Activated naive CD4-positive, alpha-beta T cell treated with anti-CD3 and anti-CD28 coated beads for 36 hours (primary cell): ENCODE results near the gene APOL1. TPM values are rescaled to one million over a fixed set of nuclear protein-coding genes. Genes with fewer than 3 reads are reported as not detected.

Source experiments
- CTCF ChIA-PET: fragments of 350-600 bp; sonication (Branson Sonifier 250); formaldehyde crosslinking; loops from one replicate; lab custom pipeline; 2021; ENCODE audit warnings: antibody characterized with exemption; lab: Charles Lee
- DNase-seq: peaks from one replicate; pipeline ENCODE4 v3.0.0-alpha.2; 2020
- H3K27ac Mint-ChIP-seq: one replicate; pipeline ENCODE4 v1.8.0; 2021; ENCODE audit warnings: mild to moderate bottlenecking, mixed read lengths
- H3K27me3 Mint-ChIP-seq: one replicate; pipeline ENCODE4 v1.8.0; 2021; ENCODE audit warnings: low read depth, mixed read lengths
- H3K36me3 Mint-ChIP-seq: one replicate; pipeline ENCODE4 v1.8.0; 2021; ENCODE audit warnings: low read depth, mixed read lengths
- H3K4me1 Mint-ChIP-seq: one replicate; pipeline ENCODE4 v1.8.0; 2021; ENCODE audit warnings: low read depth, mixed read lengths
- H3K4me3 Mint-ChIP-seq: one replicate; pipeline ENCODE4 v1.8.0; 2021; ENCODE audit warnings: mild to moderate bottlenecking, moderate library complexity, mixed read lengths
- H3K9me3 Mint-ChIP-seq: one replicate; pipeline ENCODE4 v1.8.0; 2021; ENCODE audit warnings: mixed read lengths
- intact Hi-C: fragments of 100-400 bp; cut with micrococcal nuclease; formaldehyde crosslinking; loops from one replicate; pipeline ENCODE4 v1.15.1; 2023
- total RNA-seq, 2 experiments: library from RNA; stranded (reverse); gene quantifications; one replicate each; pipeline ENCODE4 v1.2.3, GENCODE V29; 2021

Gene APOL1
- total RNA-seq, 2 experiments from 2014 or later: 17.4 to 22.0 TPM

DNA sequence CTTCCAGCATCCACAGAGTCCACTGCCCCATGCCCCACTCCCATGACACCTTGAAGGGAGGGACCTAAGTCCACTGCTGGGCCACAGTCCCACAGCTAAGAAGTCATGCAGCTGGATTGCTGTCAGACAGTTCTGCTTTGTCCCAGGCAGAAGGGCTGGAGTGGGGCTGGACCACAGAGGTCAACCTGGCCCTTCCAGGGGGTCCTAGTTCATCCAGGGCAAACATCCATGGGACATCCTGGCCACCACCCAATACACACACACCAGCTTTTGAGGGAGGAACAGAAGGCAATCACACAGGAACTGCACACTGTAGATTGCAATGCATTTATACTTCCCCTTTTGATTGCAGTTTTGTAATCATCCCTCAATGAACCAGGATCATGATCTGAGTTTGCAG lies 40.0 kb upstream of the APOL1 start:
- no peak overlapping the region for H3K4me3 Mint-ChIP-seq
- peaks cover 13% of the 10 kb centered on the region for H3K27me3 Mint-ChIP-seq

DNA sequence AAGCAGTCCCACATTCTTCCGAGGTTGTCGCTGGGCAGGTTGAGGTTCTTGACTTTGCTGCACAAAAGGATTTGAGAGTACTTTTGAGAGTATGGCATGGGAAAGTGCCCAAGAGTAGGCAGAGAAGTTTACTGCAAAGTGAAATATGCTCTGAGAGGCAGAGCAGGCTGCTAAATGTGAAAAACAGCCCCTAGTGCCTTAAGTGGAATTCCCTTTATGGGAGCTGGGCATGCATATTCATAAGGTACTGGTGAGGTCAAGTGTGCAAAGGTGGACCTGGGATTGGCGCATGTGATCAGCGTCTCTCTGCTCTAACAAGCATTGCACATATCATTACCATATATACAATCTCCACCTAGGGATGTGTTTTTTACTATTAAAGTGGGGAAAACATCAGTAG lies 39.3 kb upstream of the APOL1 start:
- Mint-ChIP-seq H3K27me3 (peaks cover 13% of the 10 kb centered on the region), H3K9me3 (no peaks in the 10 kb centered on the region), H3K27ac (no peak overlapping the region), H3K4me1 (peaks cover 4% of the 10 kb centered on the region), H3K4me3 (no peak overlapping the region), H3K36me3 (peaks cover 3% of the 10 kb centered on the region)
- no peak for DNase-seq
- CTCF ChIA-PET: no interaction called here
- intact Hi-C loops: no loop called here

More for the DNA sequence above, 40.0 kb upstream of the APOL1 start:
- intact Hi-C loops: no loop called here
- Mint-ChIP-seq H3K36me3 (peaks cover 3% of the 10 kb centered on the region), H3K9me3 (no peaks in the 10 kb centered on the region), H3K4me1 (peaks cover 4% of the 10 kb centered on the region), H3K27ac (no peak overlapping the region)
- CTCF ChIA-PET: interaction anchor here (0.7 to 1.4 kb wide), 2 partner anchors 147 to 259 kb away, joined by 3 read pairs; no protein-coding TSS in a partner anchor
- no peak for DNase-seq

DNA sequence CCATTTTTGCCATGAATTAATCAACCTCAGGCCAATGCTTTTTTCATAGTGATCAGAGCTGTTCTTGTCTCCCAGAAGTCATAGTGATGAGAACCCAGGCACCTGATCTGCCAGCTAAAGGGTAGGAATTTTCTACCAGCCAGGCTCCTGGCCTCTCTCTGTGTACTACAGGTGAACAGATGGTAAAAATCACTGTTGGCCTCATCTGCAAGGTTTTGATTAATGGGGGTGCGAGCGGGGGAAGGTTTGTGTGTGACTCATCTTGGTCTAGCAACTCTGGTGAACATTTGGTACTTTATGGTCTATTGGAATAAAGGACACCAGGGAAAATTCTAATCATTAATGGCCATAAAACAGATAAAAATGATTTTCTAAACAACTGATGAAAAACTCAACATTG lies 37.0 kb upstream of the APOL1 start:
- intact Hi-C loops: no loop called here
- peaks cover 2% of the 10 kb centered on the region for H3K4me1 Mint-ChIP-seq
- no peak overlapping the region for H3K4me3 Mint-ChIP-seq
- H3K36me3 Mint-ChIP-seq: no peaks in the 10 kb centered on the region
- no peak overlapping the region for H3K27ac Mint-ChIP-seq
- no peak for DNase-seq
- H3K9me3 Mint-ChIP-seq: no peaks in the 10 kb centered on the region
- H3K27me3 Mint-ChIP-seq: peaks cover 9% of the 10 kb centered on the region
- CTCF ChIA-PET: interaction anchor here (0.9 to 1.1 kb wide), 2 partner anchors 36 to 92 kb away, joined by 3 to 5 read pairs; no protein-coding TSS in a partner anchor

DNA sequence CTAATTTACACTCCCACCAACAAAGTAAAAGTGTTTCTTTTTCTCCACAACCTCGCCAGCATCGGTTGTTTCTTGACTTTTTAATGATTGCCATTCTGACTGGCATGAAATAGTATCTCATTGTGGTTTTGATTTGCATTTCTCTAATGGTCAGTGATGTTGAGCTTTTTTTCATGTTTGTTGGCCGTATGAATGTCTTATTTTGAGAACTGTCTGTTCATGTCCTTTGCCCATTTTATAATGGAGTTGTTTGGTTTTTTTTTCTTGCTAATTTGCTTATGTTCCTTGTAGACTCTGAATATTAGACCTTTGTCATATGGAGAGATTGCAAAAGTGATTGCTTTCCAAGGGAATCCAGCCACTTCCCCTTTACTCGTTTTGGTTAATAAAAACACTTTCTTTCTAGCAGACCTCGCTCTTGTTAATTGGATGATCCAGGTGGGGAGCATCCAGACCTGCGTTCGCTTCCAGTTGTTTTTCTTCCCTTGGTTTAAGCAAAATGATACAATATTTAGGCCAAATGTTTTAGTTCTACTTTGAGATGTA lies 34.2 kb upstream of the APOL1 start:
- Mint-ChIP-seq H3K27me3 (peaks cover 7% of the 10 kb centered on the region), H3K27ac (no peak overlapping the region)
- CTCF ChIA-PET: interaction anchor here (1.8 kb wide), 1 partner anchor 24 kb away, joined by 4 read pairs; no protein-coding TSS in a partner anchor

DNA sequence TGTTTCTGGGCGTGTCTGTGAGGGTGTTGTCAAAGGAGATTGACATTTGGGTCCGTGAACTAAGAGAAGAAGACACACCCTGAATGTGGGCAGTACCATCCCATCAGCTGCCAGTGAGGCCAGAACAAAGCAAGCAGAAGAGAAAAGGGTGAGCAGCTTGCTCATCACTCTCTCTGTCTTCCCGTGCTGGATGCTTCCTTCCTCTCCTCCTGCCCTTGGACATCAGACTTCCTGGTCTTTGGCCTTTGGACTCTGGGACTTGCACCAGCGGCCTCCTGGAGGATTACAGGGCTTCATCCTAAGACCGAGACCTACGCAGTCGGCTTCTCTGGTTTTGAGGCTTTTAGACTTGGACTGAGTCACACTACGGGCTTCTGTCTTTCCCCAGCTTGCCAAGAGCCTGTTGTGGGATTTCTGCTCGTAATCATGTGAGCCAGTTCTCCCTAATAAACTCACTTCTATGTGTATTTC lies 32.4 kb upstream of the APOL1 start:
- Mint-ChIP-seq H3K9me3 (no peaks in the 10 kb centered on the region), H3K36me3 (no peaks in the 10 kb centered on the region), H3K27ac (no peak overlapping the region), H3K27me3 (peaks cover 4% of the 10 kb centered on the region), H3K4me3 (no peak overlapping the region), H3K4me1 (peaks cover 11% of the 10 kb centered on the region)
- CTCF ChIA-PET: interaction anchor here (1.0 to 1.2 kb wide), 2 partner anchors 26 to 44 kb away, joined by 3 to 4 read pairs; no protein-coding TSS in a partner anchor
- intact Hi-C loops: loop anchor here (2.0 kb wide), 1 partner anchor 26 kb away; no protein-coding TSS in a partner anchor
- DNase-seq: no peak

More for the DNA sequence above, 34.2 kb upstream of the APOL1 start:
- Mint-ChIP-seq H3K4me1 (peaks cover 6% of the 10 kb centered on the region), H3K9me3 (no peaks in the 10 kb centered on the region), H3K36me3 (no peaks in the 10 kb centered on the region), H3K4me3 (no peak overlapping the region)
- intact Hi-C loops: no loop called here
- DNase-seq: no peak

DNA sequence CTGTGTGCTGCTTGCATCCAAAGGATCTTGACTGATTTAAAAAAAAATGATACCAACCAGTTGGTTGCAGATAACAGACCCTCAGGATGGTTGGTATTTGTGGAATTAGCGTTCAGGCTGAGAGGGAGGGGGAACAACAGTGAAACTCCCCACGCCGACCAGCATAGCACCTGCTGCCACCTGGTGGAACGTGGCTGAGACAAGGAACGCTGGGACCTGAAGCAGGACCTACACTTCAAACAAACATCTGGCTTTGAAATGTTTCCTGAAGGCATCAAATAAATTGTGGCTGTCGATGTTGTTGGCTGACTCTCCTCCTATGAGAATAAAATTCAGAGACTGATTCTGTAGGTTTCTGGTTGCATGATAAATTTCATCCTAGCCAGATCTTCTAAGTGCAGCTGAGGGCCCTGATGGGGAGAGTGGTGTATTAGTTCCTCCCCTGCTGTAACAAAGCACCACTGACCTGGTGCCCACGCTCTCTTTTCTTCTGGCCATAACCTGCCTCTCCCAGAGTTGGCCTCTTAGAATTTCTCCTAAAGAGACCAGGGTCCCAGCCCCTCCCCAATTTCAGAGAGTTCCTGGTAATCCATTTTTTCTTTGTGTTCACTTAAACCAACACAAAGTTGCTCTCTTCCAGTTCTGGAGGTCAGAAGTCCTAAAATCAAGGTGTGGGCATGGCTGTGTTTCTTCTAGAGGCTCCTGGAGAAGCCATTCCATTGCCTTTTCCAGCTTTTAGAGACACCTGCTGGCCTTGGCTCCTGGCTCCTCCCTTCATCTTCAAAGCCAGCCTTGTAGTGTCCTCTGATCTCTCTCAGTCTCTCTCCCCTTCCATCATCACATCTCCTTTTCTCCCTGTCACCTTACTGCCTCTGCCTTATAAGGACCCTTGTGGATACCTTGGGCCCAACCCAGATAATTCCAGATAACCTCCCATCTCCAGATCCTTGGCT lies 30.9 kb upstream of the APOL1 start:
- intact Hi-C loops: loop anchor here (2.0 kb wide), 1 partner anchor 27 kb away; no protein-coding TSS in a partner anchor
- no peak overlapping the region for H3K27ac Mint-ChIP-seq
- H3K4me1 Mint-ChIP-seq: peaks cover 11% of the 10 kb centered on the region
- no peaks in the 10 kb centered on the region for H3K9me3 Mint-ChIP-seq
- peak; percentile 62 for DNase-seq
- peaks cover 6% of the 10 kb centered on the region for H3K36me3 Mint-ChIP-seq
- no peak overlapping the region for H3K4me3 Mint-ChIP-seq
- CTCF ChIA-PET: interaction anchor here (0.9 to 1.2 kb wide), 5 partner anchors 14 to 63 kb away, joined by 3 to 4 read pairs (median 3); no protein-coding TSS in a partner anchor
- H3K27me3 Mint-ChIP-seq: no peaks in the 10 kb centered on the region

DNA sequence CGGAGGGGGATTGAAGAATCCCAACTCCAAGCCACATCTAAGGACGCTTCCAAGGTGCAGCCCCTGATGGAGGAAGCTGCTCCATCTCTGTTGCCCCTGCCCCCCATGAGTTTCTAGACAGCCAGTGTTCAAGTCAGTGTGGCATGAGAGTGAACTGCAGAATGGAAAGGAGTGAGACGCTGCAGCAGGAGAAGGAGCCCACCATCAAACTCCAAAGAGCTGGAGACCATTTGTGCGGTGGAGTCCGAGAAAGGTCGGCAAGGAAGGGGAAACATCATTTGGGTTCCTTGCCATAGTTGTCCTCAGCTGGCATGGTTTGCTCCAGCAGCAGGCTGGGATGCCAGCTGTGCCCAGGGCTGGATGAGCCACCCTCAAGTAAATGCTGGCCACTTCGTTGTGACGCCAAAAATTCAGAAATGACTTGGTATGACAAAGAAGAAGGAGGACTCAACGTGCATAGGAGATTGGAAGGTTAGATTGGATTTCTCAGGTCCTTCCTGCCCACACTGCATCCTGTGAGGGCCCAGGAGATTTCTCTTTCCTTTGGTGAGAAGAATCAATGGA lies 30.0 kb upstream of the APOL1 start:
- CTCF ChIA-PET: interaction anchor here (0.9 to 1.2 kb wide), 2 partner anchors 28 to 62 kb away, joined by 3 to 4 read pairs; no protein-coding TSS in a partner anchor
- Mint-ChIP-seq H3K9me3 (no peaks in the 10 kb centered on the region), H3K27me3 (no peaks in the 10 kb centered on the region), H3K4me3 (no peak overlapping the region), H3K27ac (no peak overlapping the region), H3K4me1 (peaks cover 11% of the 10 kb centered on the region), H3K36me3 (peaks cover 9% of the 10 kb centered on the region)
- intact Hi-C loops: no loop called here
- no peak for DNase-seq

DNA sequence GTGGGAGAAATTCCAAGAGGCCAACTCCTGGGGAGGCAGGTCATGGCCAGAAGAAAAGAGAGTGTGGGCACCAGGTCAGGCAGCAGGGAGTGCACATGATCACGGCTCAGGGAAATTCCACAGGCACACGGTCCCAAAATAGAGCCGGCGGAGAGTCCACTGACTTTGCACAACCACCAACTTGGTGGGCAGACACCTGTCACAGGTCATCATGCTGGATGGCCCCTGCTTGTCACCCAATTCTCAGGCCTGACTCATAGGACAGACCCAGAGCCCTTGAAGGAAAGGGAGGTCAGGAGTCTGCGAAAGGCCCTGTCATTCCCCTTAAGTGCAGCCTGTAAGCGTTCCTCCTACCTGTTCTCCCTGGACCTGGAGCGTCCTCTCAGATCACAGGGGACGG lies 29.4 kb upstream of the APOL1 start:
- Mint-ChIP-seq H3K9me3 (no peaks in the 10 kb centered on the region), H3K27me3 (no peaks in the 10 kb centered on the region), H3K4me1 (peaks cover 11% of the 10 kb centered on the region), H3K4me3 (no peak overlapping the region), H3K27ac (no peak overlapping the region), H3K36me3 (peaks cover 10% of the 10 kb centered on the region)
- CTCF ChIA-PET: no interaction called here
- intact Hi-C loops: no loop called here
- DNase-seq: no peak

DNA sequence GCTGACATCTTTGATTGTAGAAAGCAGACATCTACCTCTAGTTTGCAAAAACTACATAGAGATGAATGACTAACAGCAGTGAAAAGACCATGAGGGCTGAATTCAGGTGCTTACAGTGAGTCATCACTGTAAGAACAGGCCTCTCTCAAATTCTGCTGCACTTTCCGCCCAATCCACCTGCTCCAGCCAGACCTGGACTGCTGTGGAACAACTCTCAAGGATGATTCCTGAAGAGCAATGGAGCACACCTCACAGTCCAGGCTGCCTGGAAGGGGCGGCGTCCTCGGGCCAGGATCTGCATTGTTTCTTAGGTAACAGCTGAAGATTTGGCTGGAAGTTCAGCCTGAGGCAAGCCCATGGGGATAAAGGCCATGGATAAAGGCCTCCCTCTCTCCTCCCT lies 28.7 kb upstream of the APOL1 start:
- Mint-ChIP-seq H3K4me3 (no peak overlapping the region), H3K27me3 (no peaks in the 10 kb centered on the region), H3K27ac (no peak overlapping the region), H3K36me3 (peaks cover 17% of the 10 kb centered on the region), H3K9me3 (no peaks in the 10 kb centered on the region), H3K4me1 (peaks cover 11% of the 10 kb centered on the region)
- DNase-seq: no peak
- CTCF ChIA-PET: interaction anchor here (0.7 kb wide), 1 partner anchor 242 kb away, joined by 4 read pairs; no protein-coding TSS in a partner anchor
- intact Hi-C loops: no loop called here

DNA sequence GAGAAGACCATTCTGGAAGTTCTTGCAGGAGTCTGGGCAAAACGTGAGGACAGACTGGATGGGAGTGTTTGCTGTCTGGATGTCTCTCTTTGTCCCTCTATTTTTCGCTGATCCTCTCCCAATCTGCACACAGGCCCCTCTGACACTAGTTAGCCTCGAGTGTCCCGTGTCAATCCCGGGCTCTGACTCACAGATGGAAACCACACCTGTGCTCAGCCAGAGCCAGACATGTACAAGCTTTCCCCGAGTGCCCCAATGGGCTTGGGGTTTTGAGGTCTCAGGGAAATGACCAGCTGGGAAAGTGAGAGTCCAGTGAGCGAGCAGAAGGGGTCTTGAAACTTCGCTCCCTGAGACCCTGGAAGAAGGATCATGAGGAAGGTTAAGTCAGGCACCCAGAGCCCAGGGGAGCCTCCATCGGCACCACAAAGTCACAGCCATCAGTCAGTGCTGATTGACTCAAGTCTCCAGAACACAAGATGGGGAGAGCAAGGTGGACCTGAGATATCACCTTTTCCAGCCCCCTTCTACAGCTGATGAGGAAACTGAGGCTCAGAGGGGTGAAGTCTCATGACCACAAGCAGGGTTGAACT lies 27.5 kb upstream of the APOL1 start:
- Mint-ChIP-seq H3K4me1 (peaks cover 11% of the 10 kb centered on the region), H3K36me3 (peaks cover 22% of the 10 kb centered on the region), H3K4me3 (no peak overlapping the region), H3K27me3 (no peaks in the 10 kb centered on the region), H3K9me3 (no peaks in the 10 kb centered on the region), H3K27ac (no peak overlapping the region)
- CTCF ChIA-PET: no interaction called here
- intact Hi-C loops: no loop called here
- no peak for DNase-seq

DNA sequence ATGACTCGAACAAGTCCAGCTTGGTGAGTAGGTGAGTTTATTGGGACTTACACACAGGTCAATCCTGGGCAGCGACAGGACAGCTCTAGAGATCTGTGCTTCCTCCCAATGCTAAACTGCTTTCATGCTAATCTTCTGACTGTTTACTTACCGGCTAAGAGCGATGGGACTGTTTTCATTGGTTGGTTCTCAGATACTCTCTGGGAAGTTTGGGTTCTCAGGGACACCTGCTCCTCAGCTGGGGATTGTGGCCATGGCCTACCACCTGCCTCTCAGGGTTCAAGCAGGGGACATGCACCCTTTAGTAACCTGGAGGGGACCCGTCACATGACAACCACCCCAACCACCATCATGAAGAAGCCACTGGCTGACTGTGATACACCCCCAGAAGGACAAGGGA lies 26.7 kb upstream of the APOL1 start:
- H3K9me3 Mint-ChIP-seq: no peaks in the 10 kb centered on the region
- peak overlapping the region; percentile 44 for H3K27ac Mint-ChIP-seq
- H3K4me1 Mint-ChIP-seq: peaks cover 11% of the 10 kb centered on the region
- CTCF ChIA-PET: interaction anchor here (0.6 kb wide), 1 partner anchor 373 kb away, joined by 5 read pairs; no protein-coding TSS in a partner anchor
- H3K27me3 Mint-ChIP-seq: no peaks in the 10 kb centered on the region
- intact Hi-C loops: no loop called here
- H3K36me3 Mint-ChIP-seq: peaks cover 29% of the 10 kb centered on the region
- no peak overlapping the region for H3K4me3 Mint-ChIP-seq
- DNase-seq: no peak
